Parathyroid adenoma (tissue), 2 donors: Measurements from ENCODE around the gene ABCC1.

Experiments
- H2AFZ ChIP-seq: fragments of 300-600 bp; sonication (generic); one replicate; pipeline ENCODE4 v1.7.0; 2017; ENCODE audit warnings: antibody characterized with exemption, mild to moderate bottlenecking
- H3K27ac ChIP-seq: fragments of 300-600 bp; sonication (generic); one replicate; pipeline ENCODE4 v1.7.0; 2017
- H3K27me3 ChIP-seq: fragments of 300-600 bp; sonication (generic); one replicate; pipeline ENCODE4 v1.7.0; 2017; ENCODE audit warnings: low read length; ENCODE audit not compliant: control insufficient read depth, insufficient read depth
- H3K36me3 ChIP-seq: fragments of 300-600 bp; sonication (generic); one replicate; pipeline ENCODE4 v1.7.0; 2017; ENCODE audit warnings: low read length; ENCODE audit not compliant: control insufficient read depth, insufficient read depth
- H3K4me1 ChIP-seq: fragments of 300-600 bp; sonication (generic); one replicate; pipeline ENCODE4 v1.7.0; 2017; ENCODE audit warnings: control low read depth
- H3K4me2 ChIP-seq: fragments of 300-600 bp; sonication (generic); one replicate; pipeline ENCODE4 v1.7.0; 2017; ENCODE audit warnings: low read length
- H3K4me3 ChIP-seq: fragments of 300-600 bp; sonication (generic); one replicate; pipeline ENCODE4 v1.7.0; 2017; ENCODE audit warnings: low read depth, low read length
- H3K79me2 ChIP-seq: fragments of 300-600 bp; sonication (generic); one replicate; pipeline ENCODE4 v1.7.0; 2017; ENCODE audit warnings: control low read depth
- H3K9ac ChIP-seq: fragments of 300-600 bp; sonication (generic); one replicate; pipeline ENCODE4 v1.7.0; 2017; ENCODE audit warnings: mild to moderate bottlenecking
- H3K9me3 ChIP-seq: fragments of 300-600 bp; sonication (generic); one replicate; pipeline ENCODE4 v1.7.0; 2017; ENCODE audit warnings: low read length; ENCODE audit not compliant: control insufficient read depth
- TF ChIP-seq, protein P1 (sequence below): fragments of 300-600 bp; sonication (generic); IDR thresholded peaks from one replicate; pipeline ENCODE4 v1.7.0; 2017; ENCODE audit warnings: antibody characterized with exemption, mild to moderate bottlenecking
- donor health status: primary hyperparathyroidism.

ABCC1 gene

DNA sequence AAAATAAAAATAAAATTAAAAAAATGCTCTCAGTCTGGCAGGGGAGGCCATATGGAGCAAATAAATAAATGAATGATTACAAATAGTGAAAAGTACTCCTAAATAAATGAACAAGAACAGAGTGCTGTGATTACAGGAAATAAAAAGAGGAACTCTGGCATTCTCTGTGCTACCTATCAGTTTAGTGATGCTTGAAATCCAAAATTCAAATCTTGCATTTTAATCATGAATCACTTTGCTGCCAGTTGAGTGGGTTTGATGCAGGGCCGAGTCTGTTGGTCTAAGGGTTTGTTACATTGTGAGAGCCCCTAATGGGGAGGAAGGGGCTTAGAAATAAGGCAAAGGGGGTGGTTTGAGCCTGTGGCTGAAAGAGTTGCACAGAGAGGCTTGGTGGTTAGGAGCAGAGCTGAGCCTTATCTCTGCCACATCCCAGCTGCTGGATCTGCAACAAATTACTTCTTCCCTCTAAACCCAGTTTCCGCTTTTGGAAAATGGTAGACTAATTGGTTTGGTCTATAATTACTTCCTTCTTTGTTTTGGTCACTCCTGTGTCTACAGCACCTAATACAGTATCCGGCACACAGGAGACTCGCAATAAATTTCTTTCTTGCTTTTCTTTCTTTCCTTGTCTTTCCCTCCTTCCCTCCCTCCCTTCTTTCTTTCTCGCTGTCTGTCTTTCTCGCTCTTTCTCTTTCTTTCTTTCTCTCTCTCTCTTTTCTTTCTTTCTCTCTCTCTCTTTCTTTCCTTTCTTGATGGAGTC is 6.3 kb upstream of the ABCC1 start:
- Histone ChIP-seq H3K4me2 (no peak overlapping the region), H3K4me3 (no peak overlapping the region), H3K27me3 (no peaks in the 10 kb centered on the region), H3K27ac (no peak overlapping the region), H3K9ac (no peak overlapping the region), H3K79me2 (no peaks in the 10 kb centered on the region), H2AFZ (no peak overlapping the region), H3K36me3 (no peaks in the 10 kb centered on the region), H3K4me1 (no peaks in the 10 kb centered on the region), H3K9me3 (no peaks in the 10 kb centered on the region)
- TF ChIP-seq, protein P1, sequence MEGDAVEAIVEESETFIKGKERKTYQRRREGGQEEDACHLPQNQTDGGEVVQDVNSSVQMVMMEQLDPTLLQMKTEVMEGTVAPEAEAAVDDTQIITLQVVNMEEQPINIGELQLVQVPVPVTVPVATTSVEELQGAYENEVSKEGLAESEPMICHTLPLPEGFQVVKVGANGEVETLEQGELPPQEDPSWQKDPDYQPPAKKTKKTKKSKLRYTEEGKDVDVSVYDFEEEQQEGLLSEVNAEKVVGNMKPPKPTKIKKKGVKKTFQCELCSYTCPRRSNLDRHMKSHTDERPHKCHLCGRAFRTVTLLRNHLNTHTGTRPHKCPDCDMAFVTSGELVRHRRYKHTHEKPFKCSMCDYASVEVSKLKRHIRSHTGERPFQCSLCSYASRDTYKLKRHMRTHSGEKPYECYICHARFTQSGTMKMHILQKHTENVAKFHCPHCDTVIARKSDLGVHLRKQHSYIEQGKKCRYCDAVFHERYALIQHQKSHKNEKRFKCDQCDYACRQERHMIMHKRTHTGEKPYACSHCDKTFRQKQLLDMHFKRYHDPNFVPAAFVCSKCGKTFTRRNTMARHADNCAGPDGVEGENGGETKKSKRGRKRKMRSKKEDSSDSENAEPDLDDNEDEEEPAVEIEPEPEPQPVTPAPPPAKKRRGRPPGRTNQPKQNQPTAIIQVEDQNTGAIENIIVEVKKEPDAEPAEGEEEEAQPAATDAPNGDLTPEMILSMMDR = no peak

DNA sequence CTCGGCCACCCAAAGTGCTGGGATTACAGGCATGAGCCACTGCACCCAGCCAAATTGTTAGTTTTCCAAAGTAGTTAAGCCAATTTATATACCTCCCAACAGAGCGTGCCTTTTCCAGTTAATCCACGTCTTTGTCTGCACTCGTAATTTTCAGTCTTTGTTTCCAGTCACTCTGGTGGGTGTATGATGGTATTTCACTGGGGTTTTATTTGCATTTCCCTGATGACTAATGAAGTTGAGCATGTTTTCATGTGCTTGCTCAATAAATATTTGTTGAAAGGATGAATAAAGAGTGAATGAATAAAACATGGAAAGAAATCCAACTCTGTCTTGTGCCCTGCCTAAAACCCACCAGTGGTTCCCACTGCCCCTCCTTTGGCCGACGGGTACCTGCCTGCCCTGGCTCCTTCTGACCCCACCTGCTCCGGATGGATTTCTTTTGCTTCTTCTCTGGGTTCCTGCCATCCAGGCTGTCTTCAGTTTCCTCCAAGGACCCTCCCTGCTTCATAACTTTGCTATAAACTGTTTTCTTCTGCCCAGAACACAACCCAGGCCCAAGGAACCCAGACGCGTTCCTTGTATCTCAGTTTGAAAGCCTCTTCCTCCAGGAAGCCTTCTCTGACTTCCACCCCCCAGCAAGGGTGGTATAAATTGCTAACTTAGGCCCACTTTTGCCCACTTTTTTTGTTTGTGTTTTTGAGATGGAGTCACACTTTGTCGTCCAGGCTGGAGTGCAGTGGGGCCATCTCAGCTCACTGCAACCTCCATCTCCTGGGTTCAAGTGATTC is 3.0 kb upstream of the ABCC1 start:
- no peaks in the 10 kb centered on the region for H3K4me1 ChIP-seq
- H3K9me3 ChIP-seq = no peaks in the 10 kb centered on the region
- TF ChIP-seq, protein P1 = no peak

DNA sequence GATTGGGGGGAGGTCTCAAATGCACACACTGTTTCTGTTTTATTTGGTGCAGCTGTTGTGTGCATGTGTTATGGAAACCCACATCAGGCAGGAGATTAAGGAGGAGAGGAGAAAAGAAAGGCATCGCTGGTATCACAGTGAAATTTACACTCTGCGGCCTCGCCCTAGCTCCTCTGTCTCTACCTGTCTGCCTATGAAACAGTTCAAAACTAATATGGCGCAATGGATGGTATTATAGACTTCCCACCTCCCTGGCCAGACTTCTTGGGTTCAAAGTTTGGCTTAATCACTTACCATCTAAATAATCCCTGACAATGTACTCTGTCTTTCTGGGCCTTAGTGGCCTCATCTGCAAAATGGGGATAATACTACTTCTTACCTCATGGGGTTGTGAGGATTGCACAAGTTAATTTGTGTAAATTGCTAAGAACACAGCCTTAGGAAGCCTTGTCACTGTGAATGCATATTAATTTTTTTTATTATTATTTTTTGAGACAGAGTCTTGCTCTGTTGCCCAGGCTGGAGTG is 1.4 kb upstream of the ABCC1 start:
- H3K9me3 ChIP-seq = no peaks in the 10 kb centered on the region
- H3K4me2 ChIP-seq = no peak overlapping the region
- no peak overlapping the region for H2AFZ ChIP-seq
- H3K27me3 ChIP-seq = no peaks in the 10 kb centered on the region
- H3K79me2 ChIP-seq = peaks cover 12% of the 10 kb centered on the region
- no peaks in the 10 kb centered on the region for H3K36me3 ChIP-seq
- peaks cover 3% of the 10 kb centered on the region for H3K4me1 ChIP-seq
- no peak overlapping the region for H3K4me3 ChIP-seq
- TF ChIP-seq, protein P1 = no peak
- no peak overlapping the region for H3K27ac ChIP-seq
- no peak overlapping the region for H3K9ac ChIP-seq

More for the DNA sequence above, 3.0 kb upstream of the ABCC1 start:
- no peaks in the 10 kb centered on the region for H3K27me3 ChIP-seq
- H3K4me2 ChIP-seq = no peak overlapping the region
- H3K9ac ChIP-seq = no peak overlapping the region
- H3K79me2 ChIP-seq = peaks cover 9% of the 10 kb centered on the region
- no peaks in the 10 kb centered on the region for H3K36me3 ChIP-seq
- no peak overlapping the region for H2AFZ ChIP-seq
- H3K27ac ChIP-seq = no peak overlapping the region
- no peak overlapping the region for H3K4me3 ChIP-seq

DNA sequence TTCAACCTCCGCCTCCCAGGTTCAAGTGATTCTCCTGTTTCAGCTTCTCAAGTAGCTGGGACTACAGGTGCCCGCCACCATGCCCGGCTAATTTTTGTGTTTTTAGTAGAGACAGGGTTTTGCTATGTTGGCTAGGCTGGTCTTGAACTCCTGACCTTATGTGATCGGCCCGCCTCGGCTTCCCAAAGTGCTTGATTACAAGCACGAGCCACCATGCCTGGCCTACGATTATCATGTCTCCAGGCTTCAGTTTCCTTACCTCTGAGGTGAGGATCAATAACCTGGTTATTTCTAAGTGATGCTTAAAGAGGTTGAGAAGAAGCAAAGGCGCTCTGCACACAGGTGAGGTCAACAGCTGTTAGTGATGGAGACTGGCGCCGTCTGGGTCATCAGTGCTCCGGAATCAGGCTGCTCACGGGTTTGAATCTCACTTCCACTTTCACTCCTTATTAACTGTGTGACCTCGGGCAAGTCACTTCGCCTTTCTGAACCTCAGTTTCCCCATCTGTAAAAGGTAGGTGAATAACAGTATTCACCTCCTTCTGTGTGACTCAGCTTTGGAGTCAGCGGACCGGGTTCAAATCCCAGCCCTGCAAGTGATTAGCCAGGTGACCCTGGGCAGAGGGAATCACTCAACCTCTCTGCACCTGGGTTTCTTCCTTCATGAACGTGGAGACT is 745 bp upstream of the ABCC1 start:
- Histone ChIP-seq H3K79me2 (peaks cover 16% of the 10 kb centered on the region), H3K4me3 (peak overlapping the region; percentile 67), H3K4me2 (peak overlapping the region; percentile 95), H3K9me3 (no peaks in the 10 kb centered on the region), H3K4me1 (peaks cover 3% of the 10 kb centered on the region), H3K36me3 (no peaks in the 10 kb centered on the region), H3K27ac (no peak overlapping the region), H2AFZ (peak overlapping the region; percentile 95), H3K9ac (no peak overlapping the region), H3K27me3 (no peaks in the 10 kb centered on the region)
- TF ChIP-seq, protein P1 = no peak
